Panc1 (cell line): ENCODE measurements around the gene TNIP1. TPM values are rescaled to one million over a fixed set of nuclear protein-coding genes. Genes with fewer than 3 reads are reported as not detected.

Experiments
- ATAC-seq: fragments of 200-7000 bp; cut with Tn5 transposase; 2 replicates; pipeline ENCODE4 v1.9.1; 2020; ENCODE audit warnings: mild to moderate bottlenecking, moderate library complexity
- BruUV-seq: library from RNA; stranded (reverse); fragments of 400-500 nt; replicated peaks from 2 replicates; lab custom pipeline; 2021; lab: Mats Ljungman, UMichigan
- CTCF ChIA-PET: fragments of 300-600 bp; sonication (Branson Sonifier 250); formaldehyde crosslinking; loops from one replicate; lab custom pipeline; 2022; ENCODE audit warnings: antibody characterized with exemption; lab: Charles Lee
- POLR2A ChIA-PET: fragments of 300-600 bp; sonication (Branson Sonifier 250); formaldehyde crosslinking; loops from one replicate; lab custom pipeline; 2022; ENCODE audit warnings: antibody characterized with exemption; lab: Charles Lee
- DNase-seq: peaks from one replicate; pipeline ENCODE4 v3.0.0-alpha.2; 2010; ENCODE audit warnings: low read depth, low spot score
- H3K27ac ChIP-seq: 2 replicates; pipeline ENCODE4 v1.5.1; 2011; ENCODE audit warnings: mild to moderate bottlenecking, low read length, inconsistent platforms
- H3K27me3 ChIP-seq: fragments of 200-500 bp; sonication (Bioruptor generic); 2 replicates; pipeline ENCODE4 v1.6.0; 2014; ENCODE audit warnings: low read length, inconsistent platforms; ENCODE audit not compliant: control insufficient read depth, insufficient read depth
- H3K36me3 ChIP-seq: fragments of 200-500 bp; sonication (Bioruptor generic); 2 replicates; pipeline ENCODE4 v1.5.1; 2014; ENCODE audit warnings: inconsistent platforms, mild to moderate bottlenecking, low read length, moderate library complexity; ENCODE audit not compliant: control insufficient read depth, insufficient read depth
- H3K4me1 ChIP-seq: 2 replicates; pipeline ENCODE4 v1.5.1; 2011; ENCODE audit warnings: inconsistent platforms, mild to moderate bottlenecking, low read length, moderate library complexity; ENCODE audit not compliant: control insufficient read depth, insufficient read depth
- H3K4me3 ChIP-seq, 2 experiments: 2 replicates each; pipeline ENCODE4 v1.5.1; 2011 to 2012; ENCODE audit warnings: low read depth in 2 of 2, low read length in 2 of 2, mild to moderate bottlenecking in 2 of 2, inconsistent platforms in 1 of 2, moderate library complexity in 1 of 2
- H3K9me3 ChIP-seq: fragments of 200-500 bp; sonication (Bioruptor generic); 2 replicates; pipeline ENCODE4 v1.5.1; 2014; ENCODE audit warnings: low read depth, mild to moderate bottlenecking, inconsistent platforms, low read length, moderate library complexity; ENCODE audit not compliant: control insufficient read depth, insufficient read depth
- POLR2AphosphoS5 ChIP-seq: IDR thresholded peaks from 2 replicates; pipeline ENCODE4 v1.6.1; 2012; ENCODE audit warnings: mild to moderate bottlenecking, low read depth, low read length, moderate library complexity
- SIN3A ChIP-seq: IDR thresholded peaks from 2 replicates; pipeline ENCODE4 v1.6.1; 2012; ENCODE audit warnings: low read depth, mild to moderate bottlenecking, low read length, moderate library complexity, borderline replicate concordance; ENCODE audit not compliant: insufficient read depth
- TCF7L2 ChIP-seq: IDR thresholded peaks from 2 replicates; pipeline ENCODE4 v1.6.1; 2011; ENCODE audit warnings: mild to moderate bottlenecking, low read depth, low read length, inconsistent platforms
- in situ Hi-C: cut with HindIII; loops from 2 replicates; pipeline ENCODE4 v1.10.0; 2016; ENCODE audit warnings: low sequenced_read_pairs, low pct_unique_long_range_greater_than_20kb
- intact Hi-C: fragments of 100-400 bp; cut with micrococcal nuclease; formaldehyde crosslinking; loops from one replicate; pipeline ENCODE4 v1.10.0; 2022; ENCODE audit not compliant: unreplicated experiment
- total RNA-seq: library from RNA; stranded (reverse); gene quantifications from one replicate; pipeline ENCODE4 v1.2.1, GENCODE V29; 2021; ENCODE audit not compliant: unreplicated experiment
- TF ChIP-seq, protein P1 (sequence below): fragments of 450-650 bp; IDR thresholded peaks from 2 replicates; pipeline ENCODE4 v1.5.1; 2017; ENCODE audit warnings: mild to moderate bottlenecking
- TF ChIP-seq, protein P2 (sequence below), 2 experiments: IDR thresholded peaks; 2 replicates each; pipeline ENCODE4 v1.6.1; 2011 to 2012; ENCODE audit warnings: low read depth in 2 of 2, control low read depth in 1 of 2, low read length in 1 of 2, mild to moderate bottlenecking in 1 of 2, moderate library complexity in 1 of 2; ENCODE audit not compliant: insufficient read depth in 1 of 2

The TNIP1 gene
- total RNA-seq, 1 experiment from 2014 or later, result 81.9 TPM

DNA sequence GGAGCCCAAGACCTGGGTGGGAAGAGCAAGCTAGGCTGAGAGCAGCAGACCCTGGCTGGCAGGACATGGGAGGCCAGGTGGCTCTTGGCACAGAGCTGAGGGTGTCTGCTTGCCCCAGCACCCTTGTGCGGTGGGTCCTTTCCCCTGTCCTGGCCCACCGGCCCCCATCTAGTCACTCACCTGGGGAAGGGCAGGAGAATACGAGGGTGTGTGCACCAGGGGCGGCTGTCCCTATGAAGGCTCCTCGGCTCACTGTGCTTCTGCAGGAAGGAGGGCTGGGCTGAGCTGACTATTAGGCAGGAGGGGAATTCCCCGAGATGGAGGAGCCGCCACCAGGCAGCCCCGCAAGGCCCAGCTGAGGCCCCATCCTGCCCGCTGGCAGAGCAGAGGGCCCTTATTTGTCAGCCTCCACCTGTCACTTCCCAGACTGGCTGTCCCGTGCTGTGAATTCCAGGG lies 6.1 kb upstream of the TNIP1 start:
- POLR2A ChIA-PET, result no interaction called here
- Histone ChIP-seq H3K9me3 (no peaks in the 10 kb centered on the region), H3K27me3 (no peaks in the 10 kb centered on the region), H3K27ac (no peak overlapping the region), H3K4me3 (no peak overlapping the region), H3K4me1 (peaks cover 15% of the 10 kb centered on the region), H3K36me3 (no peaks in the 10 kb centered on the region)
- no TSS peak for BruUV-seq
- no peak for DNase-seq
- intact Hi-C loops (no loop called here), in situ Hi-C loops (no loop called here)
- TF ChIP-seq TCF7L2, result no peak
- no peak for TF ChIP-seq SIN3A
- TF ChIP-seq, protein P1, sequence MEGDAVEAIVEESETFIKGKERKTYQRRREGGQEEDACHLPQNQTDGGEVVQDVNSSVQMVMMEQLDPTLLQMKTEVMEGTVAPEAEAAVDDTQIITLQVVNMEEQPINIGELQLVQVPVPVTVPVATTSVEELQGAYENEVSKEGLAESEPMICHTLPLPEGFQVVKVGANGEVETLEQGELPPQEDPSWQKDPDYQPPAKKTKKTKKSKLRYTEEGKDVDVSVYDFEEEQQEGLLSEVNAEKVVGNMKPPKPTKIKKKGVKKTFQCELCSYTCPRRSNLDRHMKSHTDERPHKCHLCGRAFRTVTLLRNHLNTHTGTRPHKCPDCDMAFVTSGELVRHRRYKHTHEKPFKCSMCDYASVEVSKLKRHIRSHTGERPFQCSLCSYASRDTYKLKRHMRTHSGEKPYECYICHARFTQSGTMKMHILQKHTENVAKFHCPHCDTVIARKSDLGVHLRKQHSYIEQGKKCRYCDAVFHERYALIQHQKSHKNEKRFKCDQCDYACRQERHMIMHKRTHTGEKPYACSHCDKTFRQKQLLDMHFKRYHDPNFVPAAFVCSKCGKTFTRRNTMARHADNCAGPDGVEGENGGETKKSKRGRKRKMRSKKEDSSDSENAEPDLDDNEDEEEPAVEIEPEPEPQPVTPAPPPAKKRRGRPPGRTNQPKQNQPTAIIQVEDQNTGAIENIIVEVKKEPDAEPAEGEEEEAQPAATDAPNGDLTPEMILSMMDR, result no peak
- TF ChIP-seq, protein P2, sequence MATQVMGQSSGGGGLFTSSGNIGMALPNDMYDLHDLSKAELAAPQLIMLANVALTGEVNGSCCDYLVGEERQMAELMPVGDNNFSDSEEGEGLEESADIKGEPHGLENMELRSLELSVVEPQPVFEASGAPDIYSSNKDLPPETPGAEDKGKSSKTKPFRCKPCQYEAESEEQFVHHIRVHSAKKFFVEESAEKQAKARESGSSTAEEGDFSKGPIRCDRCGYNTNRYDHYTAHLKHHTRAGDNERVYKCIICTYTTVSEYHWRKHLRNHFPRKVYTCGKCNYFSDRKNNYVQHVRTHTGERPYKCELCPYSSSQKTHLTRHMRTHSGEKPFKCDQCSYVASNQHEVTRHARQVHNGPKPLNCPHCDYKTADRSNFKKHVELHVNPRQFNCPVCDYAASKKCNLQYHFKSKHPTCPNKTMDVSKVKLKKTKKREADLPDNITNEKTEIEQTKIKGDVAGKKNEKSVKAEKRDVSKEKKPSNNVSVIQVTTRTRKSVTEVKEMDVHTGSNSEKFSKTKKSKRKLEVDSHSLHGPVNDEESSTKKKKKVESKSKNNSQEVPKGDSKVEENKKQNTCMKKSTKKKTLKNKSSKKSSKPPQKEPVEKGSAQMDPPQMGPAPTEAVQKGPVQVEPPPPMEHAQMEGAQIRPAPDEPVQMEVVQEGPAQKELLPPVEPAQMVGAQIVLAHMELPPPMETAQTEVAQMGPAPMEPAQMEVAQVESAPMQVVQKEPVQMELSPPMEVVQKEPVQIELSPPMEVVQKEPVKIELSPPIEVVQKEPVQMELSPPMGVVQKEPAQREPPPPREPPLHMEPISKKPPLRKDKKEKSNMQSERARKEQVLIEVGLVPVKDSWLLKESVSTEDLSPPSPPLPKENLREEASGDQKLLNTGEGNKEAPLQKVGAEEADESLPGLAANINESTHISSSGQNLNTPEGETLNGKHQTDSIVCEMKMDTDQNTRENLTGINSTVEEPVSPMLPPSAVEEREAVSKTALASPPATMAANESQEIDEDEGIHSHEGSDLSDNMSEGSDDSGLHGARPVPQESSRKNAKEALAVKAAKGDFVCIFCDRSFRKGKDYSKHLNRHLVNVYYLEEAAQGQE (IDR thresholded peaks at IDR 0.05; ENCODE audit: insufficient read depth in 1 of 2, low read depth in 2 of 2, low read length in 1 of 2), result no peak
- no peak for TF ChIP-seq POLR2AphosphoS5
- CTCF ChIA-PET, result no interaction called here
- peak; percentile 47; the same call in 1 of the 2 replicates for ATAC-seq

DNA sequence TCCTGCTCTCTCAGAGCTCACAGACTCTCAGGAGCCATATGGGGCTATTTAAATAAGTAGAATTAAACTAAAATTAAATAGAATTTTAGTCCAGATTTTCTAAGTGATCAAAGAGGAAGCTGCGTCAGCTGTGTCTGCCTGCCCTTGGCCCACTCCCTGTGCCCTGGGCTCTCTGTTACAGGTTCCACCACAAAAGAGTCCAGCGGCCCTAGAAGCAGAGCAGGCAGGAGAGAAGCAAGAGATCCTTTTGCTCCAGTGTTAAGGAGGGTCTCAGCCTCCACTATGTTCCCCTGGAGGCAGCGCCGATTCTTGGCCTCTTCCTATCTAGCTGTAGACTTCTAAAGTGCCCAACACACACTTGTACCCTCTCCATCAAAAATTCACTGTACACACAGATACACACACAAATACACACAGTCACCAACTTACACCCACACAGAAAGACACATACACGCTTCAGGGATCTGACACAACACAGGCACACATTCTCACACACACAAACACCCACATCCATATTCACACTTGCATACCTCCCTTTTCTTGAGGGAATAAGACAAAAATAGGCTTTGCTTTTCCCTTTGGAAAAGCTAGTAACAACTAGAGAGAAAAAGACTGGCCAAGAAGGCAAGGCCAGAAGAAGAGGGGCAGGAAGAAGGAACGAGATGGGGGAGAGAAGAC lies 5.5 kb upstream of the TNIP1 start:
- ChIA-PET POLR2A (no interaction called here), CTCF (no interaction called here)
- ATAC-seq (no peak), DNase-seq (no peak)
- Histone ChIP-seq H3K4me3 (no peak overlapping the region), H3K27ac (no peak overlapping the region), H3K4me1 (peaks cover 19% of the 10 kb centered on the region), H3K27me3 (no peaks in the 10 kb centered on the region), H3K9me3 (no peaks in the 10 kb centered on the region), H3K36me3 (no peaks in the 10 kb centered on the region)
- TF ChIP-seq SIN3A, result no peak
- TF ChIP-seq POLR2AphosphoS5, result no peak
- BruUV-seq, result no TSS peak
- in situ Hi-C loops (no loop called here), intact Hi-C loops (no loop called here)

DNA sequence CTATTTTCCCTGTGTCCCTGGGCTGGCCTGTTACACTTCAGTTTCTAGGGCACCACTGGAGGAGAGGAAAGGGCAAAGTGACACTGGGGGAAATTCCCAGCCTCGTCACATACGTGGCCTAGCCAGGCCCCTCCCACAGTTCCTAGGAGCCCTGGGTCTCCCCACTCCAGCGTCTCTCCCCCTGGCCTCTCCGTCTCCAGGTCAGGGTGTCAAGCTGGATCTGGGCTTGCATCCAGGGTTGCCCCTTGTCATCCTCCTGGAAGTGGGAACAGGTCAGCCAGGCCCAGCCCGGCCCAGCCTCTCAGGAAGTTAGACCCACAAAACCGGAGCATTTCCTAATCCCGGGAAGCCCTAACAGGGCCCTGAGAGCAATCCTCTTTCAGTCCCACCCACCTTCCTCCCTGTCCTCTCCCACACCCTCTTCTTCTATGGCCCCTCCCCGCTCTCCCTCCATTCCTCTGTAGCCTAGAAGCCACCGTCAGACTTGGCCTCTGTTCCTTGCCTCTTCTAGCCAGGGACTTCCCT lies 4.7 kb upstream of the TNIP1 start:
- no TSS peak for BruUV-seq
- H3K4me1 ChIP-seq, result peaks cover 19% of the 10 kb centered on the region
- CTCF ChIA-PET, result no interaction called here
- no peaks in the 10 kb centered on the region for H3K36me3 ChIP-seq
- intact Hi-C loops, result no loop called here
- ATAC-seq, result no peak
- DNase-seq, result no peak
- H3K9me3 ChIP-seq, result no peaks in the 10 kb centered on the region
- TF ChIP-seq, protein P2 (IDR thresholded peaks at IDR 0.05; ENCODE audit: insufficient read depth in 1 of 2, low read depth in 2 of 2, low read length in 1 of 2), result no peak
- TF ChIP-seq TCF7L2, result no peak
- no peak for TF ChIP-seq POLR2AphosphoS5
- TF ChIP-seq, protein P1, result no peak
- no peak for TF ChIP-seq SIN3A
- no peak overlapping the region for H3K27ac ChIP-seq
- H3K4me3 ChIP-seq, result no peak overlapping the region
- POLR2A ChIA-PET, result no interaction called here
- in situ Hi-C loops, result no loop called here
- no peaks in the 10 kb centered on the region for H3K27me3 ChIP-seq
